Tibial nerve (tissue), 4 donors: ENCODE measurements around the gene NSUN7. TPM values are rescaled to one million over a fixed set of nuclear protein-coding genes. Genes with fewer than 3 reads are reported as not detected.

Experiments
- DNase-seq, 2 donors: peaks; one replicate each; pipeline ENCODE4 v3.0.0-alpha.2; 2019; ENCODE audit warnings: low spot score in 2 of 2
- H3K27ac ChIP-seq, 4 donors: fragments of 200-600 bp; sonication (generic) in 3 of 4; one replicate each; pipeline ENCODE4 v1.5.1; 2017 to 2019; ENCODE audit warnings: mild to moderate bottlenecking in 1 of 4
- H3K27me3 ChIP-seq, 2 donors: fragments of 200-600 bp; sonication (generic) in 1 of 2; one replicate each; pipeline versions ENCODE4 v1.5.1 to v1.6.0; 2017 to 2019
- H3K36me3 ChIP-seq, 3 donors: fragments of 200-600 bp; sonication (generic); one replicate each; pipeline ENCODE4 v1.5.1; 2018 to 2019
- H3K4me1 ChIP-seq, 4 donors: fragments of 200-600 bp; sonication (generic) in 3 of 4; one replicate each; pipeline ENCODE4 v1.5.1; 2017 to 2019
- H3K4me3 ChIP-seq, 4 donors: fragments of 200-600 bp; sonication (generic) in 3 of 4; one replicate each; pipeline ENCODE4 v1.5.1; 2017 to 2019; ENCODE audit warnings: mild to moderate bottlenecking in 1 of 4, moderate library complexity in 1 of 4
- H3K9me3 ChIP-seq, 4 donors: fragments of 200-600 bp; sonication (generic) in 3 of 4; one replicate each; pipeline ENCODE4 v1.5.1; 2017 to 2019
- CTCF ChIP-seq, 5 experiments: fragments of 200-600 bp in 3 of 5; fragments of 450-650 bp in 2 of 5; sonication (generic) in 3 of 5; IDR thresholded peaks; one replicate each; pipeline ENCODE4 v1.5.1; 2016 to 2019; ENCODE audit warnings: antibody characterized with exemption in 5 of 5, mild to moderate bottlenecking in 3 of 5, moderate library complexity in 2 of 5
- EP300 ChIP-seq, 2 donors: sonication (generic); formaldehyde crosslinking; IDR thresholded peaks; one replicate each; pipeline ENCODE4 v1.6.1; 2017; ENCODE audit warnings: antibody characterized with exemption in 2 of 2, mild to moderate bottlenecking in 1 of 2
- POLR2A ChIP-seq, 2 donors: fragments of 450-650 bp; IDR thresholded peaks; one replicate each; pipeline ENCODE4 v1.6.1; 2017; ENCODE audit warnings: antibody characterized with exemption in 2 of 2, mild to moderate bottlenecking in 2 of 2, moderate library complexity in 2 of 2
- WGBS, 2 donors: methylation state at CpG; one replicate each; pipeline ENCODE4 v1.1.5; 2018; 5-methylcytosine and 5-hydroxymethylcytosine counted together
- total RNA-seq, 4 donors: library from RNA; depleted of rRNA; stranded (reverse); fragments of >200 nt; gene quantifications; one replicate each; pipeline ENCODE4 v1.1.0, GENCODE V29; 2016

NSUN7 gene
- total RNA-seq, 4 donors from 2014 or later: 2.0 to 3.1 (median 2.1) TPM; not detected in 1

GRCh38 chr4:40842318-40842717 lies 92.6 kb downstream of the NSUN7 start:
- TF ChIP-seq EP300 (IDR thresholded peaks at IDR 0.05) (no peak), CTCF (IDR thresholded peaks at IDR 0.05) (no peak), POLR2A (IDR thresholded peaks at IDR 0.05) (no peak)
- H3K4me1 ChIP-seq: no peaks in the 10 kb centered on the region
- H3K4me3 ChIP-seq: no peak overlapping the region
- WGBS, 2 donors: 85 to 91% methylated on average over 13 of the region's 13 CpGs
- no peak for DNase-seq
- peaks cover 0 to 14% (median 0%) of the 10 kb centered on the region in 3 donors for H3K36me3 ChIP-seq
- no peaks in the 10 kb centered on the region for H3K9me3 ChIP-seq
- no peak overlapping the region for H3K27ac ChIP-seq
- H3K27me3 ChIP-seq: no peaks in the 10 kb centered on the region

GRCh38 chr4:40842725-40843423 lies 93.1 kb downstream of the NSUN7 start:
- no peak overlapping the region for H3K4me3 ChIP-seq
- H3K4me1 ChIP-seq: no peaks in the 10 kb centered on the region
- H3K27me3 ChIP-seq: no peaks in the 10 kb centered on the region
- no peak overlapping the region for H3K27ac ChIP-seq
- TF ChIP-seq EP300 (IDR thresholded peaks at IDR 0.05) (no peak), POLR2A (IDR thresholded peaks at IDR 0.05) (no peak), CTCF (IDR thresholded peaks at IDR 0.05) (no peak)
- H3K9me3 ChIP-seq: no peaks in the 10 kb centered on the region
- WGBS, 2 donors: 67 to 68% methylated on average over 14 of the region's 14 CpGs
- no peak for DNase-seq
- peaks cover 0 to 9% (median 0%) of the 10 kb centered on the region in 3 donors for H3K36me3 ChIP-seq

- TF ChIP-seq CTCF (IDR thresholded peaks at IDR 0.05): no peak
- H3K4me1 ChIP-seq: no peaks in the 10 kb centered on the region
- no peaks in the 10 kb centered on the region for H3K9me3 ChIP-seq
- 81 to 93% methylated on average over 1 of the region's 1 CpG for WGBS, 2 donors
- no peak overlapping the region for H3K4me3 ChIP-seq
- no peak for DNase-seq
- H3K27me3 ChIP-seq: no peaks in the 10 kb centered on the region
- peaks cover 0 to 9% (median 0%) of the 10 kb centered on the region in 3 donors for H3K36me3 ChIP-seq
- H3K27ac ChIP-seq: no peak overlapping the region
These were observed 93.9 kb downstream of the NSUN7 start for GRCh38 chr4:40843696-40844095.

- Histone ChIP-seq H3K27ac (no peak overlapping the region), H3K4me3 (no peak overlapping the region), H3K36me3 (peaks cover 0 to 9% (median 0%) of the 10 kb centered on the region in 3 donors), H3K4me1 (no peaks in the 10 kb centered on the region), H3K9me3 (no peaks in the 10 kb centered on the region), H3K27me3 (no peaks in the 10 kb centered on the region)
- WGBS, 2 donors: 87 to 92% methylated on average over 6 of the region's 6 CpGs
- no peak for DNase-seq
- TF ChIP-seq POLR2A (IDR thresholded peaks at IDR 0.05) (no peak), EP300 (IDR thresholded peaks at IDR 0.05) (no peak), CTCF (IDR thresholded peaks at IDR 0.05) (no peak)
These were observed 94.5 kb downstream of the NSUN7 start for GRCh38 chr4:40844261-40844660.

- no peak overlapping the region for H3K27ac ChIP-seq
- WGBS, 2 donors: 65 to 67% methylated on average over 10 of the region's 10 CpGs
- peaks cover 0 to 9% (median 0%) of the 10 kb centered on the region in 3 donors for H3K36me3 ChIP-seq
- H3K27me3 ChIP-seq: no peaks in the 10 kb centered on the region
- no peaks in the 10 kb centered on the region for H3K4me1 ChIP-seq
- H3K4me3 ChIP-seq: no peak overlapping the region
- TF ChIP-seq POLR2A (IDR thresholded peaks at IDR 0.05) (no peak), EP300 (IDR thresholded peaks at IDR 0.05) (no peak), CTCF (IDR thresholded peaks at IDR 0.05) (no peak)
- no peak for DNase-seq
- no peaks in the 10 kb centered on the region for H3K9me3 ChIP-seq
These were observed 95.5 kb downstream of the NSUN7 start for GRCh38 chr4:40845154-40845835.
